Endothelial cell of hepatic sinusoid (primary cell): Measurements from ENCODE around the gene EIF4G3.
"Not testable (repeated sequence)": the region's sequence is repeated elsewhere in the genome, so short reads cannot be mapped to it uniquely, and the experiment has no call there.

Experiments
- in situ Hi-C: cut with HindIII; loops from 2 replicates; pipeline ENCODE4 v1.10.0; 2017; ENCODE audit warnings: low sequenced_read_pairs

Gene EIF4G3

GRCh38 chr1:21042929-21043605, 133.6 kb downstream of the EIF4G3 start:
- in situ Hi-C loops, result no loop called here

GRCh38 chr1:21041541-21041940, 135.2 kb downstream of the EIF4G3 start:
- in situ Hi-C loops, result no loop called here

GRCh38 chr1:21037091-21037490, 139.6 kb downstream of the EIF4G3 start:
- in situ Hi-C loops, result loop anchor here (5.0 kb wide), 1 partner anchor 95 kb away; no protein-coding TSS in a partner anchor

- in situ Hi-C loops, result loop anchor here (5.0 kb wide), 1 partner anchor 93 kb away; no protein-coding TSS in a partner anchor
Measured at GRCh38 chr1:21035794-21036193, 140.9 kb downstream of the EIF4G3 start.

GRCh38 chr1:21034725-21035628, 141.7 kb downstream of the EIF4G3 start:
- in situ Hi-C loops, result loop anchor here (5.0 kb wide), 1 partner anchor 93 kb away; no protein-coding TSS in a partner anchor

GRCh38 chr1:21032741-21033140, 144.0 kb downstream of the EIF4G3 start:
- in situ Hi-C loops, result no loop called here

GRCh38 chr1:21030181-21030580, 146.5 kb downstream of the EIF4G3 start:
- in situ Hi-C loops, result no loop called here

GRCh38 chr1:21028520-21029145, 148.1 kb downstream of the EIF4G3 start:
- in situ Hi-C loops, result no loop called here

- in situ Hi-C loops, result no loop called here
Measured at GRCh38 chr1:21027805-21028204, 148.9 kb downstream of the EIF4G3 start.

GRCh38 chr1:21024918-21025317, 151.8 kb downstream of the EIF4G3 start:
- in situ Hi-C loops, result no loop called here

- in situ Hi-C loops, result not testable (repeated sequence)
Measured at GRCh38 chr1:21024136-21024896, 152.4 kb downstream of the EIF4G3 start.

GRCh38 chr1:21022279-21023040, 154.2 kb downstream of the EIF4G3 start:
- in situ Hi-C loops, result no loop called here

GRCh38 chr1:21021311-21021710, 155.4 kb downstream of the EIF4G3 start:
- in situ Hi-C loops, result no loop called here

- in situ Hi-C loops, result no loop called here
Measured at GRCh38 chr1:21020151-21020550, 156.5 kb downstream of the EIF4G3 start.

- in situ Hi-C loops, result no loop called here
Measured at GRCh38 chr1:21018673-21019072, 158.0 kb downstream of the EIF4G3 start.

GRCh38 chr1:21013510-21013909, 163.2 kb downstream of the EIF4G3 start:
- in situ Hi-C loops, result no loop called here

- in situ Hi-C loops, result no loop called here
Measured at GRCh38 chr1:21012937-21013336, 163.8 kb downstream of the EIF4G3 start.

GRCh38 chr1:21007876-21008275, 168.8 kb downstream of the EIF4G3 start:
- in situ Hi-C loops, result no loop called here

- in situ Hi-C loops, result no loop called here
Measured at GRCh38 chr1:21005466-21006239, 171.0 kb downstream of the EIF4G3 start.
